Kidney (tissue), 14 donors: Measurements from ENCODE around the gene C6orf89. TPM values are rescaled to one million over a fixed set of nuclear protein-coding genes. Genes with fewer than 3 reads are reported as not detected.
"Not testable (repeated sequence)": the region's sequence is repeated elsewhere in the genome, so short reads cannot be mapped to it uniquely, and the experiment has no call there.

Experiments
- DNase-seq, 5 donors: peaks; one replicate each; pipeline ENCODE4 v3.0.0-alpha.2; 2013 to 2020
- FAIRE-seq: peaks from 2 replicates; lab custom pipeline; 2012; peaks lifted over from hg19 to GRCh38; lab: Jason Lieb, UNC
- H3K27ac ChIP-seq, 2 donors: one replicate each; pipeline ENCODE4 v1.7.0; 2013; ENCODE audit warnings: low read depth in 2 of 2, low read length in 2 of 2, inconsistent platforms in 1 of 2
- H3K27me3 ChIP-seq: one replicate; pipeline ENCODE4 v1.7.1; 2013; ENCODE audit warnings: low read length, inconsistent platforms; ENCODE audit not compliant: control insufficient read depth, insufficient read depth
- H3K36me3 ChIP-seq, 3 donors: one replicate each; pipeline versions ENCODE4 v1.7.0 to v1.7.1; 2013; ENCODE audit warnings: low read length in 3 of 3, control low read depth in 1 of 3, inconsistent platforms in 1 of 3; ENCODE audit not compliant: insufficient read depth in 3 of 3, control insufficient read depth in 2 of 3
- H3K4me1 ChIP-seq, 3 donors: one replicate each; pipeline versions ENCODE4 v1.7.0 to v1.7.1; 2013; ENCODE audit warnings: low read length in 3 of 3, inconsistent platforms in 1 of 3, low read depth in 1 of 3; ENCODE audit not compliant: control insufficient read depth in 2 of 3, insufficient read depth in 2 of 3
- H3K4me3 ChIP-seq, 3 donors: one replicate each; pipeline versions ENCODE4 v1.7.0 to v1.8.1; 2013; ENCODE audit warnings: low read length in 3 of 3, control low read depth in 1 of 3, inconsistent platforms in 1 of 3
- H3K9ac ChIP-seq, 3 donors: one replicate each; pipeline versions ENCODE4 v1.7.0 to v1.7.1; 2013; ENCODE audit warnings: low read length in 3 of 3, control low read depth in 1 of 3, inconsistent platforms in 1 of 3
- H3K9me3 ChIP-seq, 3 donors: one replicate each; pipeline versions ENCODE4 v1.7.0 to v1.7.1; 2013; ENCODE audit warnings: low read length in 3 of 3, control low read depth in 1 of 3, inconsistent platforms in 1 of 3; ENCODE audit not compliant: control insufficient read depth in 2 of 3, insufficient read depth in 1 of 3
- intact Hi-C: fragments of 100-400 bp; cut with DNase I; formaldehyde crosslinking; loops from one replicate; pipeline ENCODE4 v1.11.1; 2022
- polyA plus RNA-seq: library from polyadenylated mRNA; stranded (reverse); fragments of 350-450 nt; fragmentation: Illumina TruSeq; extraction: RNeasy Lipid Tissue Mini Kit (QIAGEN cat#74804); gene quantifications from one replicate; pipeline ENCODE4 v1.2.3, GENCODE V29; 2014; ENCODE audit warnings: low read depth, low replicate concordance; ENCODE audit not compliant: insufficient read depth
- total RNA-seq: library from RNA; stranded (reverse); fragmentation: NEBNext Ultra II Directional; extraction: Animal tissue kit (Norgen Biotek cat#: 25700); gene quantifications from one replicate; pipeline ENCODE4 v1.2.1, GENCODE V29; 2021
- TF ChIP-seq, protein P1 (sequence below): IDR thresholded peaks from 3 replicates; pipeline ENCODE4 v1.5.1; 2012; ENCODE audit warnings: mild to moderate bottlenecking, moderate library complexity, borderline replicate concordance; ENCODE audit not compliant: insufficient read depth; ENCODE audit errors: extremely low read depth
- donor health status: control.
- donor health status: control.
- donor health status: control.
- donor health status: control.
- donor health status: control.
- donor health status: DM: yes; HTN: yes; CAD: no.
- donor health status: Normal renal cell carcinoma (clear cell type).

Gene C6orf89
- total and polyA plus RNA-seq, 2 donors from 2014 or later: 25.7 to 72.4 TPM

DNA sequence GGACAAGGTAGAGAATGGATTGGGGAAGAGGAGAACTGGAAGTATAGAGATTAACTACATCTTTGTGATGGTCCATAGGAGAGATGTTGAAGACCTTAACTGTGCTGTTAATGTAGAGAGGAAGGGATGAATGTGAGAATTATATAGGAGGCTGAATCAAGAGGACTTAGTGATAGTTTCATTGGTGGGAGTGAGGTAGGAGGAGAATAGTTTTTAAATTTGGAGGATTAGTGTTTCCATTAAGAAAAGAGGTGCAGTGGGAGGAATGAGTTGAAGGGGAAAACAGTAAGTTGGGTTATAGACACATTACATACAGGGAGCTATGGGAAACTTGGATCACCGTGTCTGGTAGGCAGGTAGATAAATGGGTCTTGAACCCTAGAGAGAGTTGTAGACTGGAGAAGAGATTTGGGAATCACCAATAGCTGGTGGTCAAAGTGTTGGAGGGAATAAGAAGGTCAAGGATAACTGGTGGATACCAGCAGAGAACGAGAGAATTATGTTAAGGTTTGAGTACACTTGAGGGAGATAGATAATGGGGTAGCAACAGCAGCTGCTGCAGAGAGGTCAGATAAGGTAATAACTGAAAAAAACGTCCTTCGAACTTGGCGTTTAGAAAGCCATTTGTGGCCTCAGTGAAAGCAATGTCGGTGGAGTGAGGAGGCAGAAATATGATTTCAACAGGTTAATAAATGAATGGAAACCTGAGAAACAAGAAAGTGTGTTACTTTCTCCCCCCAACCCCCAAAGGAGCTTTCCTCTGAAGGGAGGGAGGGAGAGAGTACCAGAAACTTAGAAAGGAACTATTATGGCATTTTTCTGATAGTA is 3.1 kb downstream of the C6orf89 start:
- DNase-seq: no peak
- Histone ChIP-seq H3K9ac (no peak overlapping the region), H3K36me3 (peaks cover 0 to 5% (median 0%) of the 10 kb centered on the region in 3 donors), H3K27me3 (no peaks in the 10 kb centered on the region), H3K27ac (no peak overlapping the region), H3K4me3 (no peak overlapping the region), H3K9me3 (no peaks in the 10 kb centered on the region), H3K4me1 (peaks cover 2 to 6% (median 5%) of the 10 kb centered on the region in 3 donors)
- no peak for FAIRE-seq
- intact Hi-C loops: loop anchor here (10.0 kb wide), 1 partner anchor 126 kb away; no protein-coding TSS in a partner anchor
- TF ChIP-seq, protein P1, sequence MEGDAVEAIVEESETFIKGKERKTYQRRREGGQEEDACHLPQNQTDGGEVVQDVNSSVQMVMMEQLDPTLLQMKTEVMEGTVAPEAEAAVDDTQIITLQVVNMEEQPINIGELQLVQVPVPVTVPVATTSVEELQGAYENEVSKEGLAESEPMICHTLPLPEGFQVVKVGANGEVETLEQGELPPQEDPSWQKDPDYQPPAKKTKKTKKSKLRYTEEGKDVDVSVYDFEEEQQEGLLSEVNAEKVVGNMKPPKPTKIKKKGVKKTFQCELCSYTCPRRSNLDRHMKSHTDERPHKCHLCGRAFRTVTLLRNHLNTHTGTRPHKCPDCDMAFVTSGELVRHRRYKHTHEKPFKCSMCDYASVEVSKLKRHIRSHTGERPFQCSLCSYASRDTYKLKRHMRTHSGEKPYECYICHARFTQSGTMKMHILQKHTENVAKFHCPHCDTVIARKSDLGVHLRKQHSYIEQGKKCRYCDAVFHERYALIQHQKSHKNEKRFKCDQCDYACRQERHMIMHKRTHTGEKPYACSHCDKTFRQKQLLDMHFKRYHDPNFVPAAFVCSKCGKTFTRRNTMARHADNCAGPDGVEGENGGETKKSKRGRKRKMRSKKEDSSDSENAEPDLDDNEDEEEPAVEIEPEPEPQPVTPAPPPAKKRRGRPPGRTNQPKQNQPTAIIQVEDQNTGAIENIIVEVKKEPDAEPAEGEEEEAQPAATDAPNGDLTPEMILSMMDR: no peak

DNA sequence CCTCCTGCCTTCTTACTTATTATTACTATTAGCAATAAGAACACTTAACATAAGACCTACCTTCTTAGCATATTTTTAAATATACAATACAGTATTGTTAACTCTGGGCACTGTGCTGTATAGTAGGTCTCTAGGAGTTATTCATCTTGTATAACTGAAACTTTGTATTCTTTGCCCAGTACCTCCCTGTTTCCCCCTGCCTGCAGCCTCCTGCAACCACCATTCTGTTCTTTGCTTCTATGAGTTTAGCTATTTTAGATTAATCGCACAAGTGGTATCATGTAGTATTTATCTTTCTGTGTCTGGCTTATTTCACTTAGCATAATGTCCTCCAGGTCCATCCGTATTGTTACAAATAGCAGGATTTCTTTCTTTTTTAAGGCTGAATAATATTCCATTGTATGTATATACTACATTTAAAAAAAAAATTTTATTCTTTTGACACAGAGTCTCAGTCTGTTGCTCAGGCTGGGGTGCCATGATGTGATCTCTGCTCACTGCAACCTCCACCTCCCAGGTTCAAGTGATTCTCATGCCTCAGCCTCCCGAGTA is 4.4 kb downstream of the C6orf89 start:
- no peaks in the 10 kb centered on the region for H3K9me3 ChIP-seq
- DNase-seq: no peak
- no peak for FAIRE-seq
- no peak overlapping the region for H3K9ac ChIP-seq
- peaks cover 0 to 11% (median 0%) of the 10 kb centered on the region in 3 donors for H3K36me3 ChIP-seq
- TF ChIP-seq, protein P1: no peak
- H3K4me3 ChIP-seq: no peak overlapping the region
- peaks cover 2 to 9% (median 4%) of the 10 kb centered on the region in 3 donors for H3K4me1 ChIP-seq
- no peak overlapping the region for H3K27ac ChIP-seq
- intact Hi-C loops: no loop called here
- H3K27me3 ChIP-seq: no peaks in the 10 kb centered on the region

DNA sequence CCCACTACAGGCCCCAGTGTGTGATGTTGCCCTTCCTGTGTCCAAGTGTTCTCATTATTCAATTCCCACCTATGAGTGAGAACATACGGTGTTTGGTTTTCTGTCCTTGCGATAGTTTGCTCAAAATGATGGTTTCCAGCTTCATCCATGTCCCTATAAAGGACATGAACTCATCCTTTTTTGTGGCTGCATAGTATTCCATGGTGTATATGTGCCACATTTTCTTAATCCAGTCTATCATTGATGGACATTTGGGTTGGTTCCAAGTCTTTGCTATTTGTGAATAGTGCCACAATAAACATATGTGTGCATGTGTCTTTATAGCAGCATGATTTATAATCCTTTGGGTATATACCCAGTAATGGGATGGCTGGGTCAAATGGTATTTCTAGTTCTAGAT is 5.4 kb downstream of the C6orf89 start:
- H3K36me3 ChIP-seq: peaks cover 0 to 18% (median 0%) of the 10 kb centered on the region in 3 donors
- intact Hi-C loops, H3K9me3 ChIP-seq, H3K27ac ChIP-seq, DNase-seq, FAIRE-seq, H3K27me3 ChIP-seq, H3K4me1 ChIP-seq, H3K4me3 ChIP-seq, H3K9ac ChIP-seq: not testable (repeated sequence)
